ENCODE measurements around the gene ARFGAP1.

DNA sequence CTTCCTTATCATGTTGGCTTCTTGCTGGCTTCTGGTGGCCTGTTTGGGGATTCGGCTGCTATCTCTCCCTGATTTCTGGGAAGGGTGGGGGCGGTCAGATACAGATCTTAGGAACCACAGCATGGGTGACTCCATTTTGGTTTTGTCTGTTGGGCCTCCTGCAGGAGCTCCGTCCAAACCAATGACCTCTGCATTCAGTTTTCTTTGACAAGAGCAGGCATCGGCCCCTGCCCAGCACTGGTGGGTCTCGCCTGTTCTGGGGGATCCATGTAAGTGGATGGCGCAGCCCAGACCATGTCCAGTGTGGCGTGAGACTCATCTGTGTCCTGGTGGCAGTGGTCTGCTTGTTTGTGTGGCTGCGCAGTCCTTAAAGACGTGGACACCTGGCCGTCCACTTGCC, 8.6 kb upstream of the ARFGAP1 start:
- TF ChIP-seq, protein P1, sequence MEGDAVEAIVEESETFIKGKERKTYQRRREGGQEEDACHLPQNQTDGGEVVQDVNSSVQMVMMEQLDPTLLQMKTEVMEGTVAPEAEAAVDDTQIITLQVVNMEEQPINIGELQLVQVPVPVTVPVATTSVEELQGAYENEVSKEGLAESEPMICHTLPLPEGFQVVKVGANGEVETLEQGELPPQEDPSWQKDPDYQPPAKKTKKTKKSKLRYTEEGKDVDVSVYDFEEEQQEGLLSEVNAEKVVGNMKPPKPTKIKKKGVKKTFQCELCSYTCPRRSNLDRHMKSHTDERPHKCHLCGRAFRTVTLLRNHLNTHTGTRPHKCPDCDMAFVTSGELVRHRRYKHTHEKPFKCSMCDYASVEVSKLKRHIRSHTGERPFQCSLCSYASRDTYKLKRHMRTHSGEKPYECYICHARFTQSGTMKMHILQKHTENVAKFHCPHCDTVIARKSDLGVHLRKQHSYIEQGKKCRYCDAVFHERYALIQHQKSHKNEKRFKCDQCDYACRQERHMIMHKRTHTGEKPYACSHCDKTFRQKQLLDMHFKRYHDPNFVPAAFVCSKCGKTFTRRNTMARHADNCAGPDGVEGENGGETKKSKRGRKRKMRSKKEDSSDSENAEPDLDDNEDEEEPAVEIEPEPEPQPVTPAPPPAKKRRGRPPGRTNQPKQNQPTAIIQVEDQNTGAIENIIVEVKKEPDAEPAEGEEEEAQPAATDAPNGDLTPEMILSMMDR (conservative IDR thresholded peaks at IDR 0.05; ENCODE audit: low read depth in 2 of 2), result no peak
- TF ChIP-seq EZH2 (IDR thresholded peaks at IDR 0.05; ENCODE audit: low read depth, unreplicated experiment) (no peak), JUNB (IDR thresholded peaks at IDR 0.05; ENCODE audit: unreplicated experiment) (no peak), REST (IDR thresholded peaks at IDR 0.05; ENCODE audit: unreplicated experiment) (no peak)
